HepG2 (cell line): ENCODE measurements around the gene MGST1. TPM values are rescaled to one million over a fixed set of nuclear protein-coding genes. Genes with fewer than 3 reads are reported as not detected.

ENCODE experiments used
- BCL3 ChIP-seq: sonication (generic); formaldehyde crosslinking; IDR thresholded peaks from 2 replicates; pipeline ENCODE4 v1.5.1; 2020; ENCODE audit warnings: mild to moderate bottlenecking, missing genetic modification reagents, moderate library complexity
- EHMT2 ChIP-seq: fragments of 200-600 bp; sonication (generic); IDR thresholded peaks from 2 replicates; pipeline ENCODE4 v1.7.0; 2017; ENCODE audit warnings: antibody characterized with exemption, low read depth, low read length, borderline replicate concordance
- EP300 ChIP-seq, 3 experiments: sonication (generic) in 1 of 3; formaldehyde crosslinking in 1 of 3; IDR thresholded peaks; 2 replicates each; pipeline versions ENCODE4 v1.5.1 to v1.6.1; 2011 to 2020; ENCODE audit warnings: low read depth in 2 of 3, low read length in 2 of 3, borderline replicate concordance in 1 of 3, improper control_type of control experiment in 1 of 3, mild to moderate bottlenecking in 1 of 3, missing genetic modification reagents in 1 of 3, moderate library complexity in 1 of 3
- GPN1 ChIP-seq: sonication (generic); formaldehyde crosslinking; IDR thresholded peaks from 2 replicates; pipeline ENCODE4 v1.5.1; 2020; ENCODE audit warnings: missing genetic modification reagents, borderline replicate concordance
- HDAC2 ChIP-seq: sonication (generic); formaldehyde crosslinking; IDR thresholded peaks from 2 replicates; pipeline ENCODE4 v1.4.0; 2020; ENCODE audit warnings: missing genetic modification reagents
- IKZF4 ChIP-seq: sonication (generic); formaldehyde crosslinking; IDR thresholded peaks from 2 replicates; pipeline ENCODE4 v1.5.1; 2020; ENCODE audit warnings: borderline replicate concordance, mild to moderate bottlenecking, low read depth, missing genetic modification reagents; ENCODE audit errors: not compliant biosample characterization
- KDM5A ChIP-seq: fragments of 200-600 bp; sonication (generic); IDR thresholded peaks from 2 replicates; pipeline ENCODE4 v1.7.0; 2018; ENCODE audit warnings: antibody characterized with exemption, mild to moderate bottlenecking, low read length, borderline replicate concordance
- MED1 ChIP-seq: sonication (generic); formaldehyde crosslinking; IDR thresholded peaks from 2 replicates; pipeline ENCODE4 v1.4.0; 2020; ENCODE audit warnings: missing genetic modification reagents
- SOX6 ChIP-seq, 2 experiments: fragments of 450-650 bp in 1 of 2; sonication (generic) in 1 of 2; formaldehyde crosslinking in 1 of 2; IDR thresholded peaks; 2 replicates each; pipeline versions ENCODE4 v1.4.0 to v1.6.1; 2017 to 2020; ENCODE audit warnings: antibody characterized with exemption in 1 of 2, mild to moderate bottlenecking in 1 of 2, missing genetic modification reagents in 1 of 2
- YEATS4 ChIP-seq: sonication (generic); formaldehyde crosslinking; IDR thresholded peaks from 2 replicates; pipeline ENCODE4 v1.4.0; 2020; ENCODE audit warnings: missing genetic modification reagents, borderline replicate concordance
- ZBED4 ChIP-seq: sonication (generic); formaldehyde crosslinking; IDR thresholded peaks from 2 replicates; pipeline ENCODE4 v1.4.0; 2020; ENCODE audit warnings: missing genetic modification reagents, borderline replicate concordance
- ZBTB37 ChIP-seq: sonication (generic); formaldehyde crosslinking; IDR thresholded peaks from 2 replicates; pipeline ENCODE4 v1.4.0; 2020; ENCODE audit warnings: mild to moderate bottlenecking, missing genetic modification reagents
- ZNF138 ChIP-seq: sonication (generic); formaldehyde crosslinking; IDR thresholded peaks from 2 replicates; pipeline ENCODE4 v1.5.0; 2020; ENCODE audit warnings: mild to moderate bottlenecking, low read depth, missing genetic modification reagents
- ZNF569 ChIP-seq: sonication (generic); formaldehyde crosslinking; IDR thresholded peaks from 2 replicates; pipeline ENCODE4 v1.5.0; 2020; ENCODE audit warnings: mild to moderate bottlenecking, missing genetic modification reagents, moderate library complexity, borderline replicate concordance
- ZNF629 ChIP-seq: sonication (generic); formaldehyde crosslinking; conservative IDR thresholded peaks from 2 replicates; pipeline ENCODE4 v1.5.0; 2020; ENCODE audit warnings: missing genetic modification reagents
- polyA plus RNA-seq, 8 experiments: library from polyadenylated mRNA; depleted of rRNA in 3 of 8; stranded (reverse) in 7 of 8; unstranded in 1 of 8; fragments of >200 nt; fragmentation: Illumina TruSeq in 4 of 8; extraction: Trizol in 4 of 8; gene quantifications; 2 replicates each; pipeline versions ENCODE4 v1.2.1 to v1.2.3, GENCODE V29; 2011 to 2016; ENCODE audit warnings: low read depth in 4 of 8, missing spikeins in 1 of 8, mixed read lengths in 1 of 8; ENCODE audit not compliant: insufficient read depth in 1 of 8
- total RNA-seq, 5 experiments: library from RNA; depleted of rRNA; stranded (reverse); fragments of >200 nt; fragmentation: Illumina TruSeq; extraction: Trizol; gene quantifications; 2 replicates each; pipeline ENCODE4 v1.2.3, GENCODE V29; 2016; ENCODE audit warnings: low read depth in 1 of 5
- TF ChIP-seq, protein P1 (sequence below): sonication (generic); formaldehyde crosslinking; IDR thresholded peaks from 2 replicates; pipeline ENCODE4 v1.4.0; 2020; ENCODE audit warnings: low read depth, mild to moderate bottlenecking, missing genetic modification reagents

MGST1 gene
- total and polyA plus RNA-seq, 2 of the 13 experiments (the other 11 are each of a cell fraction or from before 2014, with no cell fraction given), result 119 to 152 TPM

GRCh38 chr12:16385782-16386646 lies 38.6 kb downstream of the MGST1 start (continued):
- no peak for TF ChIP-seq EHMT2
- TF ChIP-seq KDM5A, result no peak
- TF ChIP-seq, protein P1, sequence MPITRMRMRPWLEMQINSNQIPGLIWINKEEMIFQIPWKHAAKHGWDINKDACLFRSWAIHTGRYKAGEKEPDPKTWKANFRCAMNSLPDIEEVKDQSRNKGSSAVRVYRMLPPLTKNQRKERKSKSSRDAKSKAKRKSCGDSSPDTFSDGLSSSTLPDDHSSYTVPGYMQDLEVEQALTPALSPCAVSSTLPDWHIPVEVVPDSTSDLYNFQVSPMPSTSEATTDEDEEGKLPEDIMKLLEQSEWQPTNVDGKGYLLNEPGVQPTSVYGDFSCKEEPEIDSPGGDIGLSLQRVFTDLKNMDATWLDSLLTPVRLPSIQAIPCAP (CRISPR knock-in tag), result no peak
- TF ChIP-seq ZNF569 (CRISPR knock-in tag), result no peak
- no peak for TF ChIP-seq GPN1 (CRISPR knock-in tag)
- no peak for TF ChIP-seq BCL3 (CRISPR knock-in tag)
- no peak for TF ChIP-seq YEATS4 (CRISPR knock-in tag)
- no peak; the same call in 1 of the 2 replicates for TF ChIP-seq MED1 (CRISPR knock-in tag)
- TF ChIP-seq ZBTB37, result no peak
- no peak for TF ChIP-seq ZNF629 (CRISPR knock-in tag)
- no peak for TF ChIP-seq ZBED4
- peak in 1 of 2 experiments; percentile 46; a peak in 1 of 4 replicates for TF ChIP-seq EP300 (IDR thresholded peaks at IDR 0.05; ENCODE audit: low read depth in 2 of 2, low read length in 2 of 2)
- TF ChIP-seq EP300 (CRISPR knock-in tag; IDR thresholded peaks at IDR 0.05; ENCODE audit: borderline replicate concordance), result no peak
- TF ChIP-seq SOX6 (IDR thresholded peaks at IDR 0.05), result no peak
- TF ChIP-seq SOX6 (CRISPR knock-in tag; IDR thresholded peaks at IDR 0.05), result peak; percentile 37; the same call in 1 of the 2 replicates
- TF ChIP-seq HDAC2, result peak; percentile 43; the same call in 1 of the 2 replicates
- no peak for TF ChIP-seq ZNF138 (CRISPR knock-in tag)
- TF ChIP-seq IKZF4 (CRISPR knock-in tag), result no peak
